MM.1S (cell line): ENCODE measurements around the gene TCEAL3.
"Not testable (repeated sequence)": the region's sequence is repeated elsewhere in the genome, so short reads cannot be mapped to it uniquely, and the experiment has no call there.

Experiments
- DNase-seq: peaks from one replicate; pipeline ENCODE4 v3.0.0-alpha.2; 2015
- H2AFZ ChIP-seq: fragments of 300-600 bp; sonication (generic); 2 replicates; pipeline ENCODE4 v1.6.0; 2016; ENCODE audit warnings: antibody characterized with exemption, low read length
- H3F3A ChIP-seq: fragments of 300-600 bp; sonication (generic); 2 replicates; pipeline ENCODE4 v1.6.1; 2016; ENCODE audit warnings: mild to moderate bottlenecking, antibody characterized with exemption, low read length, moderate library complexity, mixed read lengths; ENCODE audit not compliant: insufficient read depth
- H3K27ac ChIP-seq: fragments of 300-600 bp; sonication (generic); 2 replicates; pipeline ENCODE4 v1.5.1; 2016; ENCODE audit warnings: mild to moderate bottlenecking, low read length
- H3K27me3 ChIP-seq: fragments of 300-600 bp; sonication (generic); replicated peaks from 2 replicates; pipeline ENCODE4 v1.6.0; 2016; ENCODE audit warnings: low read length; ENCODE audit not compliant: insufficient read depth
- H3K36me3 ChIP-seq: fragments of 300-600 bp; sonication (generic); replicated peaks from 2 replicates; pipeline ENCODE4 v1.6.1; 2016; ENCODE audit warnings: mild to moderate bottlenecking, low read length, mixed read lengths; ENCODE audit not compliant: insufficient read depth
- H3K4me1 ChIP-seq: fragments of 300-600 bp; sonication (generic); 2 replicates; pipeline ENCODE4 v1.6.1; 2016; ENCODE audit warnings: low read length, mixed read lengths
- H3K4me2 ChIP-seq: fragments of 300-600 bp; sonication (generic); 2 replicates; pipeline ENCODE4 v1.6.0; 2016; ENCODE audit warnings: low read depth, low read length
- H3K4me3 ChIP-seq: fragments of 300-600 bp; sonication (generic); 2 replicates; pipeline ENCODE4 v1.5.1; 2016; ENCODE audit warnings: low read length, mixed read lengths
- H3K79me2 ChIP-seq: fragments of 300-600 bp; sonication (generic); 2 replicates; pipeline ENCODE4 v1.6.1; 2016; ENCODE audit warnings: mixed run types, low read length, mixed read lengths
- H3K9ac ChIP-seq: fragments of 300-600 bp; sonication (generic); 2 replicates; pipeline ENCODE4 v1.6.1; 2016; ENCODE audit warnings: low read length, mixed read lengths
- H3K9me2 ChIP-seq: fragments of 300-600 bp; sonication (generic); replicated peaks from 2 replicates; pipeline ENCODE4 v1.6.1; 2016; ENCODE audit warnings: mild to moderate bottlenecking, low read length, mixed read lengths; ENCODE audit not compliant: insufficient read depth
- H3K9me3 ChIP-seq: fragments of 300-600 bp; sonication (generic); replicated peaks from 2 replicates; pipeline ENCODE4 v1.6.1; 2016; ENCODE audit warnings: mild to moderate bottlenecking, low read length, mixed read lengths; ENCODE audit not compliant: insufficient read depth
- H4K20me1 ChIP-seq: fragments of 300-600 bp; sonication (generic); 2 replicates; pipeline ENCODE4 v1.6.1; 2016; ENCODE audit warnings: mild to moderate bottlenecking, low read length, moderate library complexity, mixed read lengths; ENCODE audit not compliant: insufficient read depth
- CTCF ChIP-seq: fragments of 300-600 bp; sonication (generic); IDR thresholded peaks from 2 replicates; pipeline ENCODE4 v1.5.1; 2016; ENCODE audit warnings: antibody characterized with exemption, low read length, mixed read lengths
- EZH2 ChIP-seq: fragments of 300-600 bp; sonication (generic); optimal IDR thresholded peaks from 2 replicates; pipeline ENCODE3; 2017; ENCODE audit warnings: low read depth, mild to moderate bottlenecking, antibody characterized with exemption, low read length, mixed read lengths
- EZH2phosphoT487 ChIP-seq: fragments of 300-600 bp; sonication (generic); IDR thresholded peaks from 2 replicates; pipeline ENCODE4 v1.6.1; 2018; ENCODE audit warnings: antibody characterized with exemption, low read length

TCEAL3 gene

GRCh38 chrX:103656617-103657016 is 48.9 kb downstream of the TCEAL3 start:
- Histone ChIP-seq H3K4me2 (no peak overlapping the region), H3K27ac (no peak overlapping the region), H3K9me3 (no peaks in the 10 kb centered on the region), H3K36me3 (no peaks in the 10 kb centered on the region), H3K4me1 (no peaks in the 10 kb centered on the region), H3K4me3 (no peak overlapping the region), H3F3A (no peaks in the 10 kb centered on the region), H3K9ac (no peak overlapping the region), H4K20me1 (no peaks in the 10 kb centered on the region), H3K79me2 (no peaks in the 10 kb centered on the region), H3K9me2 (no peaks in the 10 kb centered on the region), H2AFZ (no peak overlapping the region), H3K27me3 (no peaks in the 10 kb centered on the region)
- no peak for DNase-seq
- TF ChIP-seq EZH2phosphoT487 (no peak), CTCF (no peak), EZH2 (no peak)

GRCh38 chrX:103657066-103657465 is 49.3 kb downstream of the TCEAL3 start:
- not testable (repeated sequence) for H3K27ac ChIP-seq, DNase-seq, H3K36me3 ChIP-seq, H3K9ac ChIP-seq, H3K4me3 ChIP-seq, H3F3A ChIP-seq, H4K20me1 ChIP-seq, H3K9me2 ChIP-seq, H3K27me3 ChIP-seq, H3K4me1 ChIP-seq, H2AFZ ChIP-seq, H3K4me2 ChIP-seq, H3K9me3 ChIP-seq, H3K79me2 ChIP-seq

GRCh38 chrX:103658681-103659433 is 51.1 kb downstream of the TCEAL3 start:
- Histone ChIP-seq H3K9me3 (no peaks in the 10 kb centered on the region), H3K79me2 (no peaks in the 10 kb centered on the region), H3K27me3 (no peaks in the 10 kb centered on the region), H4K20me1 (no peaks in the 10 kb centered on the region), H3F3A (no peaks in the 10 kb centered on the region), H3K9me2 (no peaks in the 10 kb centered on the region), H3K36me3 (no peaks in the 10 kb centered on the region), H3K4me1 (no peaks in the 10 kb centered on the region), H3K9ac (no peak overlapping the region), H3K27ac (no peak overlapping the region), H3K4me3 (no peak overlapping the region), H3K4me2 (no peak overlapping the region), H2AFZ (no peak overlapping the region)
- DNase-seq = no peak
- no peak for TF ChIP-seq EZH2
- no peak for TF ChIP-seq CTCF
- no peak for TF ChIP-seq EZH2phosphoT487

- H3K27ac ChIP-seq, H4K20me1 ChIP-seq, H3K4me2 ChIP-seq, H2AFZ ChIP-seq, H3K9me2 ChIP-seq, H3K27me3 ChIP-seq, DNase-seq, H3K36me3 ChIP-seq, H3K4me1 ChIP-seq, H3K9ac ChIP-seq, H3F3A ChIP-seq, H3K4me3 ChIP-seq, H3K79me2 ChIP-seq, H3K9me3 ChIP-seq: not testable (repeated sequence)
Observed at GRCh38 chrX:103659460-103659859, 51.7 kb downstream of the TCEAL3 start.
